C4-2B (cell line): Measurements from ENCODE around the gene URB1.

Experiments
- CTCF ChIP-seq: fragments of 450-650 bp; conservative IDR thresholded peaks from 2 replicates; pipeline ENCODE4 v1.5.1; 2017; ENCODE audit warnings: mild to moderate bottlenecking
- ZFX ChIP-seq: fragments of 450-650 bp; IDR thresholded peaks from 2 replicates; pipeline ENCODE4 v1.6.1; 2017

- TF ChIP-seq CTCF (no peak), ZFX (no peak)
Observed at GRCh38 chr21:32353002-32353711, 39.7 kb downstream of the URB1 start.
